GM12874 (cell line): ENCODE measurements around the gene REV1.

ENCODE experiments used
- TF ChIP-seq, protein P1 (sequence below): IDR thresholded peaks from 2 replicates; pipeline ENCODE4 v1.5.1; 2011; ENCODE audit warnings: low read depth, mild to moderate bottlenecking, control low read depth, low read length, moderate library complexity; ENCODE audit not compliant: insufficient read depth

Gene REV1

DNA sequence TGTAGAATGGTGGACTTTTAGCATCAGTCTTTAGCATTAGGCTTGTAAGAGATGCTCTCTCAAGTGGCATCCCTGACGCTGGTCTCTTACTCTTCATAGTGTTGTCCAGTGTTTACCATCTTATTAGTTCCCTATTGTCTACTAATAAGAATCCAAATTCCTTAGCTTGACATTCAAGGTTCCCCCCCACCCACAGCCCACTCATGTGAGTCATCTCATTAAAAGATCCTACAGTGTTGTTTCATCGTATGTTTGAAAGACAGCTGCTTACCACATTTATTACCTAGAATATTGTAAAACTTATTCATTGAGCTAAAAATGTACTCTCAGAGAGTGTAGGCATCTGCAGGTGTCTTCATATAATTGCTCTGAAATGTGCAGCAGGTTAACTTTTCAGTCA is 124.2 kb downstream of the REV1 start:
- TF ChIP-seq, protein P1, sequence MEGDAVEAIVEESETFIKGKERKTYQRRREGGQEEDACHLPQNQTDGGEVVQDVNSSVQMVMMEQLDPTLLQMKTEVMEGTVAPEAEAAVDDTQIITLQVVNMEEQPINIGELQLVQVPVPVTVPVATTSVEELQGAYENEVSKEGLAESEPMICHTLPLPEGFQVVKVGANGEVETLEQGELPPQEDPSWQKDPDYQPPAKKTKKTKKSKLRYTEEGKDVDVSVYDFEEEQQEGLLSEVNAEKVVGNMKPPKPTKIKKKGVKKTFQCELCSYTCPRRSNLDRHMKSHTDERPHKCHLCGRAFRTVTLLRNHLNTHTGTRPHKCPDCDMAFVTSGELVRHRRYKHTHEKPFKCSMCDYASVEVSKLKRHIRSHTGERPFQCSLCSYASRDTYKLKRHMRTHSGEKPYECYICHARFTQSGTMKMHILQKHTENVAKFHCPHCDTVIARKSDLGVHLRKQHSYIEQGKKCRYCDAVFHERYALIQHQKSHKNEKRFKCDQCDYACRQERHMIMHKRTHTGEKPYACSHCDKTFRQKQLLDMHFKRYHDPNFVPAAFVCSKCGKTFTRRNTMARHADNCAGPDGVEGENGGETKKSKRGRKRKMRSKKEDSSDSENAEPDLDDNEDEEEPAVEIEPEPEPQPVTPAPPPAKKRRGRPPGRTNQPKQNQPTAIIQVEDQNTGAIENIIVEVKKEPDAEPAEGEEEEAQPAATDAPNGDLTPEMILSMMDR, result no peak

GRCh38 chr2:99356853-99357252 is 133.0 kb downstream of the REV1 start:
- TF ChIP-seq, protein P1, result no peak

- TF ChIP-seq, protein P1, result no peak
Measured at GRCh38 chr2:99354070-99354469, 135.7 kb downstream of the REV1 start.
